ENCODE data around the gene SLC39A11.
"Not testable (repeated sequence)": the region's sequence is repeated elsewhere in the genome, so short reads cannot be mapped to it uniquely, and the experiment has no call there.

SLC39A11 gene

GRCh38 chr17:72766761-72767356 lies 325.6 kb downstream of the SLC39A11 start:
- DNase-seq (ENCODE audit: low read depth), result no peak
- TF ChIP-seq CTCF (conservative IDR thresholded peaks at IDR 0.05; ENCODE audit: low read depth, low read length), result no peak
- no peak overlapping the region for H3K4me3 ChIP-seq (ENCODE audit: low read length)

GRCh38 chr17:72765368-72766153 lies 326.9 kb downstream of the SLC39A11 start:
- H3K4me3 ChIP-seq (ENCODE audit: low read length), result no peak overlapping the region
- no peak for DNase-seq (ENCODE audit: low read depth)
- TF ChIP-seq CTCF (conservative IDR thresholded peaks at IDR 0.05; ENCODE audit: low read depth, low read length), result no peak

GRCh38 chr17:72764632-72765041 lies 327.9 kb downstream of the SLC39A11 start:
- no peak for TF ChIP-seq CTCF (conservative IDR thresholded peaks at IDR 0.05; ENCODE audit: low read depth, low read length)
- no peak for DNase-seq (ENCODE audit: low read depth)
- no peak overlapping the region for H3K4me3 ChIP-seq (ENCODE audit: low read length)

DNA sequence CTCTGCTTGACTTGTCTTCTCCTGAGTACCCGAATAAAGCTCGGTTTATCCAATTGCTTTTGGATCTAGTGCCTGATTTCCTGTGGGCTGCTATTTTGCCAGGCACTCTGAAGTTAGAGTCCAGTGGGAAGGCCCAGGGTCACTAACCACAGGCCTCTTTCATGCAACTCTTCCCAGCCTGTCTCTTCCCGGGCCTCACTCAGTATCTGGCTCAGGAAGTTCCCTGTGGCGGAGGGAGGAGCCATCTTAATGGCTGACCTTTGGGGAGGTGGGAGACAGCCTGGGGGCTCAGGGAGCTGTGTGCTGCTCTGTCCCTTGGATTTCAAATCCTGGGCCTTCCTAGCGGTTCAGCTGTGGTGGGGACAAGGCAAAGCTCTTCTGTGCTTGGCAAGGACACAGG lies 328.5 kb downstream of the SLC39A11 start:
- H3K4me3 ChIP-seq (ENCODE audit: low read length), result no peak overlapping the region
- no peak for DNase-seq (ENCODE audit: low read depth)
- no peak for TF ChIP-seq CTCF (conservative IDR thresholded peaks at IDR 0.05; ENCODE audit: low read depth, low read length)

DNA sequence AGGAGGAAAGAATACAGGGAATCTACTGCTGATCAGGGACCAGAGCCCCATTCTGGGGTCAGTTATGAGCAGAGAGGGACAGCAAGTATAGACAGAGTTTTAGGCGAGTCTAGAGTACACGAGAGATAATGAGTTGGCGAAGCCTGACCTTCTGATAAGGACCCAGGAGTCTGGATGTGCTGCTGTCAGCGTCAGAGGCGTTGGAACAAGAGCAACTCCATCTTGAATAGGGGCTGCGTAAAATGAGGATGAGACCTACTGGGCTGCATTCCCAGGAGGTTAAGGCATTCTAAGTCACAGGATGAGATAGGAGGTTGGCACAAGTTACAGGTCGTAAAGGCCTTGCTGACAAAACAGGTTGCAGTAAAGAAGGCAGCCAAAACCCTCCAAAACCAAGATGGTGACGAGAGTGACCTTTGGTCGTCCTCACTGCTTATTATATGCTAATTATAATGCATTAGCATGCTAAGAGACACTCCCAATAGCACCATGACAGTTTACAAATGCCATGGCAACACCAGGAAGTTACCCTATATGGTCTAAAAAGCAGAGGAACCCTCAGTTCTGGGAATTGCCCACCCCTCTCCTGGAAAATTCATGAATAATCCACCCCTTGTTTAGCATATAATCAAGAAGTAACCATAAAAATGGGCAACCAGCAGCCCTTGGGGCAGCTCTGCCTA lies 330.5 kb downstream of the SLC39A11 start:
- H3K4me3 ChIP-seq (ENCODE audit: low read length); DNase-seq (ENCODE audit: low read depth): not testable (repeated sequence)

GRCh38 chr17:72761431-72761830 lies 331.1 kb downstream of the SLC39A11 start:
- TF ChIP-seq CTCF (conservative IDR thresholded peaks at IDR 0.05; ENCODE audit: low read depth, low read length), result no peak

DNA sequence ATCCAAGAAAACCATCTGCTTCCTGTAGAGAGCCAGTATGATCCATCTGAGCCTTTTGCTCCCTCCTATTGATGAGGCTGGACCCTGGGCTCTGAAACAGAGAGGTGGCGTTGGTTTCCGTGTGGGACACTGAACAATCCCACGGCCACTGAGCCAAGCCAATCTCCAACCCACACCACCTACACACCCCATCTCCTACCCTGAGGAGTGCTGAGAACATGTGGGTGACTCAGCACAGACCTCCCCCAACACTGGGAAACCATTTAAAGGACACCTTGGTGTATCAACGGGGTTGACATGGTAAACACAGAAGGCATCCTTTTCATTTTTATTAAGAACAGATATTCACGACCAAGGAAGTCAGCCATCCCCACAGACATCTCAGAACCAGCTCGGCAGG lies 332.1 kb downstream of the SLC39A11 start:
- no peak for TF ChIP-seq CTCF (conservative IDR thresholded peaks at IDR 0.05; ENCODE audit: low read depth, low read length)
- no peak for DNase-seq (ENCODE audit: low read depth)
- no peak overlapping the region for H3K4me3 ChIP-seq (ENCODE audit: low read length)

More at GRCh38 chr17:72761431-72761830, 331.1 kb downstream of the SLC39A11 start:
- DNase-seq (ENCODE audit: low read depth), result no peak
- no peak overlapping the region for H3K4me3 ChIP-seq (ENCODE audit: low read length)
